Ramos (cell line): ENCODE measurements around the gene SLC25A12.
"Not testable (repeated sequence)": the region's sequence is repeated elsewhere in the genome, so short reads cannot be mapped to it uniquely, and the experiment has no call there.

Experiments
- in situ Hi-C: fragments of 300-500 bp; cut with MboI; formaldehyde crosslinking; loops from one replicate; pipeline ENCODE4 v1.14.3; 2022; ENCODE audit warnings: low sequenced_read_pairs; ENCODE audit not compliant: unreplicated experiment

The SLC25A12 gene

DNA sequence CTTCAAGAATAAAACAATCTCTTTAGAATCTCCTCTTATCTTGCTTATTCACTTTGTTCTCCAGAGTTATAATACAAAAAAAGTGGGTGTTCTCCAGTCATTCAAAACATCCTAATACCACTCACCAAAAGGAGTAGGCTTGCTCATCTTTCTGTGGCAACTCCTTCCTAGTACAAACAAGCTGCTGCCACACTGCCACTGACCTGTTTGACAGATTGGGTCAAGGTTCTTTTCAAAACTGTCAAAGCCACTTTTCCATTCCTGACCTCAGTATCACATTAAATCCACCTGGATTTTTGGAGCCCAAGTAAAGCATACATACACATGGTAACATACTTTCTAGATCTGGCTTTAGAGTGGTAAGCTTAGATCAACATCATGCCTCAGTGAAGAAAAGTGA, 59.8 kb downstream of the SLC25A12 start:
- in situ Hi-C loops: no loop called here

DNA sequence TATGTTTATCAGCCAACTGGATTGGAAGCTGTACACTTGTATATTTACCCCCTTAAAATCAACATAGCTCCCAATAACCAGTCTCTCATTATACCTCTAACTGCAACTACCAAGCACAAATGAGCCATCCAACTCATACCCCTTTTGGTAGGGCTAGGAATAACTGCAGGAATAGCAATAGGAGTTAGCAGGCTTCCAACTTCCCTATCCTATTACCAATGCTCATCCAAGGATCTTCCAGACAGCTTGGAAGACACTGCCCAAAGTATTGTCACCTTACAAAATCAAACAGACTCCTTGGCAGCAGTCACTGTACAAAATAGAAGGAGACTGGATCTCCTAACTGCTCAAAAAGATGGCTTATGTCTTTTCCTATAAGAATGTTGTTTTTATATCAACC, 61.6 kb downstream of the SLC25A12 start:
- in situ Hi-C loops: no loop called here

GRCh38 chr2:171830039-171830438, 64.0 kb downstream of the SLC25A12 start:
- in situ Hi-C loops: no loop called here

GRCh38 chr2:171824086-171824485, 70.0 kb downstream of the SLC25A12 start:
- in situ Hi-C loops: no loop called here

GRCh38 chr2:171822525-171823322, 71.3 kb downstream of the SLC25A12 start:
- in situ Hi-C loops: no loop called here

DNA sequence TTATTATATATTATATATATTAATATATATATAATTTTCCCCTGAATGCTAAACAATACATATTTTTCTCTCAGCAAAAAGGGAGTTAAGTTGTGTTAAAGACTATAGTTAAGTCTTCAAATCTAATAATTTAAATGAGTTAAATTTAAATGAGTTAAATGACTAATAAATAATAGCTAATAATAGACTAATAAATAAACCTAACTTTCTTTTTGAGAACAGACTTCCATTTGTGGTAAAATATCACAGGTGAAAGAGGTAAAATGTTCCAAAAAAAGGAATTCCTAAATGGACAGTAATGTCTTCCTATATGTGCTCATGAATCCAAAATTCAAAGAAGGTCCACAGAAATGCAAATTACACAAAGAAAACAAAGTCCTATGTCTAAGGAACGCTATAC, 74.6 kb downstream of the SLC25A12 start:
- in situ Hi-C loops: no loop called here

- in situ Hi-C loops: no loop called here
Observed at GRCh38 chr2:171814883-171815282, 79.2 kb downstream of the SLC25A12 start.

DNA sequence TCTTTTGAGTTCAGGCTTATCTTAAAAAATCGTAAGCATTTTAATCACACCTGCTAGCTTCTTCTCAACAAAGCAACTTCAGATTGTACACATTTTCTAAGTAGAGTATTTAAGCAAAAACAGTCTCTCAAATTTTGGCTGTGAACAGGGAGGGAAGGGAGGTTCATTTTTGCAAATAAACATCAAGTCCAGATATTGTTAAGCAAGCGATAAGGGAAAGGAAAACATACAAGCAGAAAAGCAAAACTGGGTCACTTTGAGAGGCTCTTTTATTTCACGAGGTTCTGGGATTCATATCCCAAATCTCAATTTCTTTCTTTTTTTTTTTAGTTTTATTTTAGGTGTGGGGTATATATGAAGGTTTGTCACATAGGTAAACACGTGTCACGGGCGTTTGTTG, 79.9 kb downstream of the SLC25A12 start:
- in situ Hi-C loops: no loop called here

DNA sequence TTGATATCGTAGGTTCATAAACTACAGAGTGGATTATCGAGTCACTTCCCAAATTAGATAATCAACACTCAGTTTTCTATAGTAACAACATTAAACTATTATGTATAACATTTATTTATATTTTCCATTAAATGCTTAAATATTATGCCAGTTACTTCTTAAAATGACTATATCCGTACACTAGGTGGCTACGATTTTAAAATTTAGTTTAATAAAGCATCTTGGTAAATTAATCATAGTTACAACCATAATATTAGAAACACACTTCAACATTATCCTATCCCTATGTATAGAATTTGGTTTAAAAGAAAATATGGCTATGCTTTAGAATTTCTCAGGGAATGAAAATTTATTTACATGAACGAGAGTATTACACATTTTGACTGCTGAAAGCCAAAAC, 80.3 kb downstream of the SLC25A12 start:
- in situ Hi-C loops: no loop called here

DNA sequence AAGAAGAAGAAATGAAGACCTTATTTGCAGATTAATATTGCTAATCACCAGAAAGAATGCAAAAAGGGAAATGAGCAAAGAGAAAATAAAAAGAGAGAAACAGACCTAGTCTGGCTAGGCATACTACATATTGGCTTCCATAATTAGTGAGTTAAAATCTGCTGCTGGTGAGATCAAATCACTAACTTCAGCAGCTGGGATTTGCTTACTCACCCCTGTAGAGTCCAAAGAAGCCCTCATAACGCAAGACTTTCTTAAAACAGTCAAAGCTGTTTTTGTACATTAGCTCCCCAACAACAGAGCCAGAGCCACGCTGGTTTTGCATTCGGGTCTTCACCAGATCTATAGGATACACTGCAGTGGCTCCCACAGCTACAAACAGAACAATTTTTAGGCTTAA, 80.9 kb downstream of the SLC25A12 start:
- in situ Hi-C loops: no loop called here

DNA sequence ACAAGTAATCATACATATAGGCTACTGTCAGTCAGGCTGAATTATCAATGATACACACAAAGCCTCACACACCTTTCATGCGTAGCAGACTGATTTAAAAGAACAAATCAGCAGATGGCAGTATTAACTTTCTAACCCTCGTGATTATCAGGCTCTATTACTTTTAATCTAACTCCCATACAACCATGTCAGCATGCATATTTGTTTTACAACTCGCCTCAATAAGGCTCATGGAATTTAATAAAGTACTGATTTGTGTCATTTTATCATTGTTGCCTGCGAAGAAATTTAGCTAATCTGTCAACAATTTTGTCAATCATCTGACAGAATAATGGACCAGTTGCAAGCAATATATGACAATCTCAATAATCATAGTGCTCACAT, 82.8 kb downstream of the SLC25A12 start:
- in situ Hi-C loops: no loop called here

- in situ Hi-C loops: no loop called here
Observed at GRCh38 chr2:171810422-171811244, 83.4 kb downstream of the SLC25A12 start.

GRCh38 chr2:171808885-171809284, 85.2 kb downstream of the SLC25A12 start:
- in situ Hi-C loops: not testable (repeated sequence)

DNA sequence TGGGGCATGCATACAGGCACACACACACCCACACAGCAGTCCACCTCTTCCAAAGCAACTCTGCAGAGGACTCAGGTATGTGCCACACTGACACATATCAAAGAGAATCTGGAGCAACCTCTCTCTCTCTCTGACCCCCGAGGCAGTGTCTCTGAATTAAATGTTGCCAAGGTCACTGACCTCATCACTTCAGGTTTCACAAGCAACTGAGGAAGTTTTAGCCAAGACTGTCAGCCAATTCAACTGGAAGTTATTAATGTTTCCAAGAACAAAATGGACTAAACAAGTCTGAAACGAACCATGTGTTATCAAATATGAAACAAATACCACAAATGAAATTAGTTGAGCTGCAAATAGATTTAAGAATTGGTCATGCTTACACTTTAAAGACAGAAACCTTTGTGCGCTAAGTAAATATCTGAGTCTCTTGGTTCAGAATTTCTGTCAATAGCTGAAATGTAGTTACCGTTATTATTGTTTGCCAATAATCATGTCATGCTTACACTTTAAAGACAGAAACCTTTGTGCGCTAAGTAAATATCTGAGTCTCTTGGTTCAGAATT, 86.1 kb downstream of the SLC25A12 start:
- in situ Hi-C loops: no loop called here

DNA sequence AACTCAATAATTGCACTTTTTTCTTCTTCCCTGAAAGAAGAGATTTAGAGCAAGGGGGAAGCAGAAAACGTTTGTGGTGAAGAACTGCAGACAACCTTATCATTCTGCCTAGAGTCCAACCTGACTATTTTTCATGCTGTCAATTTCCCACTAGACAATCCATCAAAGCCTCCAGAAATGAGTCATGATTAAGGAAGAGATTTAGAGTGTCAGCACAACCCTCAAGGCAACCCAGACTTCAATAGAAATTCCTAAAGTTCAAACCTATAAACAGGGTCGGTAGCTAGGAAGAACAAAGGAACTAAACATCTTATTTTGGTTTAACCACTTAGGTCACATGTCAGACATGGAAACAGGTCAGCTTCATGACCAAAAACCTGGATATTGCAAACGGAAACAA, 86.9 kb downstream of the SLC25A12 start:
- in situ Hi-C loops: no loop called here

DNA sequence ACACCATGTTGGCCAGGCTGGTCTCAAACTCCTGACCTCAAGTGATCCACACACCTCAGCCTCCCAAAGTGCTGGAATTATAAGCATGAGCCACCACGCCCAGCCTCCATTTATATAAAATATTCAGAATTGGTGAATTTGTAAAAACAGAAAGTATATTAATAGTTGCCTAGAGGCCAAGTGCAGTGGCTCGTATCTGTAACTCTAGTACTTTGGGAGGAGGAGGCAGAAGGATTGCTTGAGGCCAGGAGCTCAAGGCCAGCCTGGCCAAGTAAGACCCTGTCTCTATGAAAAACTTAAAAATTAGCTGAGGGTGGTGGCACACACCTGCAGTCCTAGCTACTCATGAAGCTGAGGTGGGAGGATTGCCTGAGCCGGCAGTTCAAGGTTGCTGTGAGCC, 89.6 kb downstream of the SLC25A12 start:
- in situ Hi-C loops: no loop called here

GRCh38 chr2:171803757-171804156, 90.3 kb downstream of the SLC25A12 start:
- in situ Hi-C loops: no loop called here

- in situ Hi-C loops: no loop called here
Observed at GRCh38 chr2:171800639-171801038, 93.4 kb downstream of the SLC25A12 start.

- in situ Hi-C loops: no loop called here
Observed at GRCh38 chr2:171798156-171798820, 95.8 kb downstream of the SLC25A12 start.

DNA sequence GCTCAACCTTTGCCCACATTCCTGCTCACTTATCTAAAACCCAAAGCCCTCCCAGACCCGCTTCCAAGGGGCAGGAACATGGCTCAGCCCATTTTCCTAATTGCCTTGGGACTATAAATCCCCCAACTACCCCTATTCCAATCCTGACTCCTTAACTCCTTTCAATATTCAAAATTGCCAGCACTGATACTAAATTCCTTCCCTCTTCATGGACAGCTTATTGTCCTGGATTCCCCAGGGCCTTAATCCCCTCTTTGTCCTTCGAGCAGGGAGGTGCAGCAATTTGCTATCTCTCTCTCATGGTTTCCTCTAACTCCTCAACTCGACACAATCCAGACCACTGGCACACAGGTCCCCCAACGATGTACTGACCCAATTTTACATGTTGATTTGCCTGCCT, 99.1 kb downstream of the SLC25A12 start:
- in situ Hi-C loops: no loop called here
